GM15510 (cell line): ENCODE results near the gene MYO18B.

Experiments
- POLR2A ChIP-seq: IDR thresholded peaks from 3 replicates; pipeline ENCODE4 v1.6.1; 2011; ENCODE audit warnings: borderline replicate concordance; ENCODE audit not compliant: insufficient read length; ENCODE audit errors: extremely low read depth

Gene MYO18B

GRCh38 chr22:25741692-25742626 lies at the start of gene MYO18B:
TSS of gene MYO18B (plus strand) at chr22:25742188. CDS start at chr22:25761093, 18,905 bp downstream.
- TF ChIP-seq POLR2A = no peak

- TF ChIP-seq POLR2A = no peak
Observed at GRCh38 chr22:25692397-25693267, 49.4 kb upstream of the MYO18B start.

- TF ChIP-seq POLR2A = no peak
Observed at GRCh38 chr22:25693268-25693565, 48.8 kb upstream of the MYO18B start.

- TF ChIP-seq POLR2A = no peak
Observed at GRCh38 chr22:25694196-25694907, 47.6 kb upstream of the MYO18B start.

- TF ChIP-seq POLR2A = no peak
Observed at GRCh38 chr22:25695146-25695545, 46.8 kb upstream of the MYO18B start.

GRCh38 chr22:25696763-25697162 lies 45.2 kb upstream of the MYO18B start:
- TF ChIP-seq POLR2A = no peak

GRCh38 chr22:25697181-25697664 lies 44.8 kb upstream of the MYO18B start:
- TF ChIP-seq POLR2A = no peak

GRCh38 chr22:25697978-25698377 lies 44.0 kb upstream of the MYO18B start:
- TF ChIP-seq POLR2A = no peak

GRCh38 chr22:25698461-25698860 lies 43.5 kb upstream of the MYO18B start:
- TF ChIP-seq POLR2A = no peak

- no peak for TF ChIP-seq POLR2A
Observed at GRCh38 chr22:25698978-25699377, 43.0 kb upstream of the MYO18B start.

GRCh38 chr22:25701056-25701780 lies 40.8 kb upstream of the MYO18B start:
- no peak for TF ChIP-seq POLR2A

GRCh38 chr22:25702040-25702439 lies 39.9 kb upstream of the MYO18B start:
- no peak for TF ChIP-seq POLR2A

- TF ChIP-seq POLR2A = no peak
Observed at GRCh38 chr22:25702571-25703167, 39.3 kb upstream of the MYO18B start.

GRCh38 chr22:25704701-25705100 lies 37.3 kb upstream of the MYO18B start:
- TF ChIP-seq POLR2A = no peak

- no peak for TF ChIP-seq POLR2A
Observed at GRCh38 chr22:25706197-25706596, 35.8 kb upstream of the MYO18B start.

GRCh38 chr22:25709758-25710157 lies 32.2 kb upstream of the MYO18B start:
- no peak for TF ChIP-seq POLR2A
